Stomach (tissue), 9 donors: ENCODE measurements around the gene ATP6V1C2. TPM values are rescaled to one million over a fixed set of nuclear protein-coding genes. Genes with fewer than 3 reads are reported as not detected.
"Not testable (repeated sequence)": the region's sequence is repeated elsewhere in the genome, so short reads cannot be mapped to it uniquely, and the experiment has no call there.

ENCODE experiments used
- DNase-seq, 2 donors: peaks; one replicate each; pipeline versions ENCODE4 v3.0.0 to v3.0.0-alpha.2; 2013 to 2019
- H3K27ac ChIP-seq, 5 donors: fragments of 200-600 bp in 4 of 5; sonication (generic) in 4 of 5; one replicate each; pipeline ENCODE4 v1.5.1; 2013 to 2019; ENCODE audit warnings: mild to moderate bottlenecking in 1 of 5, moderate library complexity in 1 of 5
- H3K27me3 ChIP-seq, 3 donors: fragments of 200-600 bp; sonication (generic); one replicate each; pipeline ENCODE4 v1.5.1; 2017 to 2019; ENCODE audit warnings: mixed run types in 1 of 3
- H3K36me3 ChIP-seq, 4 donors: fragments of 200-600 bp; sonication (generic); 1 replicate in 3 of 4; 2 replicates in 1 of 4; pipeline ENCODE4 v1.5.1; 2016 to 2019
- H3K4me1 ChIP-seq, 4 donors: fragments of 200-600 bp; sonication (generic); one replicate each; pipeline ENCODE4 v1.5.1; 2016 to 2019
- H3K4me3 ChIP-seq, 4 donors: fragments of 200-600 bp; sonication (generic) in 3 of 4; one replicate each; pipeline ENCODE4 v1.5.1; 2016 to 2019; ENCODE audit warnings: mild to moderate bottlenecking in 1 of 4
- H3K9me3 ChIP-seq, 4 donors: fragments of 200-600 bp; sonication (generic); one replicate each; pipeline ENCODE4 v1.5.1; 2016 to 2019
- CTCF ChIP-seq, 7 experiments: fragments of 450-650 bp in 4 of 7; fragments of 200-600 bp in 3 of 7; sonication (generic) in 3 of 7; IDR thresholded peaks; one replicate each; pipeline ENCODE4 v1.5.1; 2016 to 2019; ENCODE audit warnings: antibody characterized with exemption in 7 of 7, control low read depth in 2 of 7, mild to moderate bottlenecking in 1 of 7
- EP300 ChIP-seq: sonication (generic); formaldehyde crosslinking; IDR thresholded peaks from one replicate; pipeline ENCODE4 v1.6.1; 2017; ENCODE audit warnings: antibody characterized with exemption
- POLR2A ChIP-seq, 4 donors: fragments of 450-650 bp; IDR thresholded peaks; one replicate each; pipeline ENCODE4 v1.6.1; 2016; ENCODE audit warnings: antibody characterized with exemption in 4 of 4, control low read depth in 2 of 4, mild to moderate bottlenecking in 1 of 4, moderate library complexity in 1 of 4
- POLR2AphosphoS5 ChIP-seq, 3 donors: sonication (generic); formaldehyde crosslinking; IDR thresholded peaks; one replicate each; pipeline ENCODE4 v1.6.1; 2016; ENCODE audit warnings: antibody characterized with exemption in 3 of 3
- WGBS, 5 donors: extraction: QIAGEN DNeasy Blood & Tissue Kit in 3 of 5; methylation state at CpG; one replicate each; pipeline versions ENCODE4 v1.1.5 to v1.1.7; 2013 to 2018; 5-methylcytosine and 5-hydroxymethylcytosine counted together
- intact Hi-C: fragments of 100-400 bp; cut with DNase I; formaldehyde crosslinking; loops from one replicate; pipeline ENCODE4 v1.15.1; 2023; ENCODE audit warnings: low total_unique reads
- polyA plus RNA-seq, 3 donors: library from polyadenylated mRNA; stranded (reverse); fragments of 200-250 nt; gene quantifications; one replicate each; pipeline ENCODE4 v1.2.3, GENCODE V29; 2013
- total RNA-seq, 5 donors: library from RNA; depleted of rRNA; stranded (reverse); fragments of >200 nt; gene quantifications; one replicate each; pipeline versions ENCODE4 v1.1.0 to v1.2.3, GENCODE V29; 2014 to 2016
- donor health status: healthy with polysubstance abuse.
- donor health status: Bipolar disorder and iron deficiency.
- donor health status: healthy.

Gene ATP6V1C2
- total and polyA plus RNA-seq, 8 donors = 0.61 to 143 (median 1.1) TPM; not detected in 3

- DNase-seq = no peak
- TF ChIP-seq POLR2AphosphoS5 (IDR thresholded peaks at IDR 0.05) (no peak), EP300 (no peak), CTCF (IDR thresholded peaks at IDR 0.05) (no peak), POLR2A (IDR thresholded peaks at IDR 0.05) (no peak)
- Histone ChIP-seq H3K9me3 (no peaks in the 10 kb centered on the region), H3K4me3 (no peak overlapping the region), H3K27ac (no peak overlapping the region), H3K27me3 (no peaks in the 10 kb centered on the region), H3K36me3 (peaks cover 46 to 88% (median 81%) of the 10 kb centered on the region in 4 donors), H3K4me1 (peaks cover 0 to 13% (median 9%) of the 10 kb centered on the region in 4 donors)
- 95 to 97% (median 96%) methylated on average over 11 of the region's 11 CpGs for WGBS, 5 donors
- intact Hi-C loops = no loop called here
Observed at GRCh38 chr2:10780491-10780820, 59.0 kb downstream of the ATP6V1C2 start.

GRCh38 chr2:10780821-10781220, 59.4 kb downstream of the ATP6V1C2 start:
- intact Hi-C loops = not testable (repeated sequence)
- 93 to 97% (median 94%) methylated on average over 11 of the region's 11 CpGs for WGBS, 5 donors
- H3K36me3 ChIP-seq = peaks cover 50 to 92% (median 85%) of the 10 kb centered on the region in 4 donors

GRCh38 chr2:10781746-10782145, 60.3 kb downstream of the ATP6V1C2 start:
- no peaks in the 10 kb centered on the region for H3K27me3 ChIP-seq
- intact Hi-C loops = no loop called here
- no peak for DNase-seq
- H3K4me1 ChIP-seq = peaks cover 0 to 22% (median 12%) of the 10 kb centered on the region in 4 donors
- TF ChIP-seq CTCF (IDR thresholded peaks at IDR 0.05) (no peak), EP300 (no peak), POLR2AphosphoS5 (IDR thresholded peaks at IDR 0.05) (no peak), POLR2A (IDR thresholded peaks at IDR 0.05) (no peak)
- WGBS, 5 donors = 87 to 97% (median 95%) methylated on average over 8 of the region's 8 CpGs
- no peak overlapping the region for H3K27ac ChIP-seq
- H3K9me3 ChIP-seq = no peaks in the 10 kb centered on the region
- peaks cover 59 to 97% (median 93%) of the 10 kb centered on the region in 4 donors for H3K36me3 ChIP-seq
- H3K4me3 ChIP-seq = no peak overlapping the region

More at GRCh38 chr2:10780821-10781220, 59.4 kb downstream of the ATP6V1C2 start:
- H3K9me3 ChIP-seq, H3K4me3 ChIP-seq, H3K27me3 ChIP-seq, DNase-seq, H3K27ac ChIP-seq: not testable (repeated sequence)
- peaks cover 0 to 16% (median 10%) of the 10 kb centered on the region in 4 donors for H3K4me1 ChIP-seq

- H3K36me3 ChIP-seq = peaks cover 75 to 99% (median 96%) of the 10 kb centered on the region in 4 donors
- no peaks in the 10 kb centered on the region for H3K27me3 ChIP-seq
- 70 to 79% (median 72%) methylated on average over 4 of the region's 4 CpGs for WGBS, 5 donors
Observed at GRCh38 chr2:10783421-10783820, 62.0 kb downstream of the ATP6V1C2 start.

More at GRCh38 chr2:10783421-10783820, 62.0 kb downstream of the ATP6V1C2 start:
- no peak for DNase-seq
- Histone ChIP-seq H3K4me3 (no peak overlapping the region), H3K27ac (peak overlapping the region in 1 of 5 donors; percentile 81), H3K9me3 (no peaks in the 10 kb centered on the region), H3K4me1 (peaks cover 0 to 22% (median 9%) of the 10 kb centered on the region in 4 donors)
- TF ChIP-seq CTCF (IDR thresholded peaks at IDR 0.05) (no peak), POLR2AphosphoS5 (IDR thresholded peaks at IDR 0.05) (no peak), EP300 (no peak), POLR2A (IDR thresholded peaks at IDR 0.05) (no peak)
- intact Hi-C loops = no loop called here
